ENCODE results near the gene EPB41L4A.

Gene EPB41L4A

DNA sequence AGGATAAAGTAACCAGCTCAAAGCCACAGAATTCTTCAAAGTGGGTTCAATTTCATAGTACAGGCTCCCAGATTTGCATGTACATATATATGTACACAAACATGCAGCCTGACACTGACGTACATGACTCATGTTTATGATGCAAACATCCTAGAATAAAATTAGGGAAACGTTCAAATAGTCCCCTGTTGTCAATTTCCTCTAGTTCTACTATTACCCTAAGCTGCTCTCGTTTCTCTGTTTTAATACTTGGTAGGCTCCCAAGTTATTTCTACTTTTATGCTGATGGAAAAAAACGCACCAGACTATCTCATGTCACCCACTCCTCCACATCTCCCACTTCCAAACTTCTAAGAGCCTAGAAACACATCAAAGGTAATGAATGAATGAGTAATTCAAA, 229.7 kb downstream of the EPB41L4A start:
- no peak for TF ChIP-seq CTCF (conservative IDR thresholded peaks at IDR 0.05; ENCODE audit: low read length)
- TF ChIP-seq EZH2phosphoT487 (IDR thresholded peaks at IDR 0.05; ENCODE audit: borderline replicate concordance) = no peak
- no peak overlapping the region for H3K4me3 ChIP-seq (ENCODE audit: low read length, poor library complexity, severe bottlenecking)
- no peaks in the 10 kb centered on the region for H3K27me3 ChIP-seq (ENCODE audit: insufficient read depth, low read length, poor library complexity, severe bottlenecking)

GRCh38 chr5:112186401-112186990, 232.6 kb downstream of the EPB41L4A start:
- Histone ChIP-seq H3K9ac (ENCODE audit: low read depth, low read length, poor library complexity, severe bottlenecking) (no peak overlapping the region), H3K9me3 (ENCODE audit: insufficient read depth, low read depth, low read length) (no peaks in the 10 kb centered on the region), H3K36me3 (ENCODE audit: insufficient read depth, low read length) (no peaks in the 10 kb centered on the region), H3F3A (ENCODE audit: low read depth) (no peaks in the 10 kb centered on the region), H3K4me3 (ENCODE audit: low read length, poor library complexity, severe bottlenecking) (no peak overlapping the region), H3K27me3 (ENCODE audit: insufficient read depth, low read length, poor library complexity, severe bottlenecking) (no peaks in the 10 kb centered on the region), H3K4me1 (ENCODE audit: insufficient read depth, low read length, poor library complexity, severe bottlenecking) (no peaks in the 10 kb centered on the region), H3K9me2 (replicated peaks; ENCODE audit: low read depth, low read length) (no peaks in the 10 kb centered on the region), H4K20me1 (ENCODE audit: insufficient read depth, low read length, poor library complexity, severe bottlenecking) (no peaks in the 10 kb centered on the region), H3K4me2 (ENCODE audit: low read depth, low read length, poor library complexity, severe bottlenecking) (no peak overlapping the region), H2AFZ (ENCODE audit: low read length) (0 out of 2 replicates have a peak overlapping the region, but pooled peaks have one; percentile 36), H3K79me2 (ENCODE audit: insufficient read depth, low read length) (no peaks in the 10 kb centered on the region)
- TF ChIP-seq CTCF (conservative IDR thresholded peaks at IDR 0.05; ENCODE audit: low read length) (peak; percentile 62), EZH2phosphoT487 (IDR thresholded peaks at IDR 0.05; ENCODE audit: borderline replicate concordance) (no peak)

More for the DNA sequence above, 229.7 kb downstream of the EPB41L4A start:
- H4K20me1 ChIP-seq (ENCODE audit: insufficient read depth, low read length, poor library complexity, severe bottlenecking) = no peaks in the 10 kb centered on the region
- H2AFZ ChIP-seq (ENCODE audit: low read length) = no peak overlapping the region
- no peaks in the 10 kb centered on the region for H3K9me3 ChIP-seq (ENCODE audit: insufficient read depth, low read depth, low read length)
- H3F3A ChIP-seq (ENCODE audit: low read depth) = no peaks in the 10 kb centered on the region
- no peak overlapping the region for H3K4me2 ChIP-seq (ENCODE audit: low read depth, low read length, poor library complexity, severe bottlenecking)
- no peaks in the 10 kb centered on the region for H3K79me2 ChIP-seq (ENCODE audit: insufficient read depth, low read length)
- no peaks in the 10 kb centered on the region for H3K4me1 ChIP-seq (ENCODE audit: insufficient read depth, low read length, poor library complexity, severe bottlenecking)
- no peaks in the 10 kb centered on the region for H3K36me3 ChIP-seq (ENCODE audit: insufficient read depth, low read length)
- H3K9me2 ChIP-seq (replicated peaks; ENCODE audit: low read depth, low read length) = no peaks in the 10 kb centered on the region
- H3K9ac ChIP-seq (ENCODE audit: low read depth, low read length, poor library complexity, severe bottlenecking) = no peak overlapping the region

DNA sequence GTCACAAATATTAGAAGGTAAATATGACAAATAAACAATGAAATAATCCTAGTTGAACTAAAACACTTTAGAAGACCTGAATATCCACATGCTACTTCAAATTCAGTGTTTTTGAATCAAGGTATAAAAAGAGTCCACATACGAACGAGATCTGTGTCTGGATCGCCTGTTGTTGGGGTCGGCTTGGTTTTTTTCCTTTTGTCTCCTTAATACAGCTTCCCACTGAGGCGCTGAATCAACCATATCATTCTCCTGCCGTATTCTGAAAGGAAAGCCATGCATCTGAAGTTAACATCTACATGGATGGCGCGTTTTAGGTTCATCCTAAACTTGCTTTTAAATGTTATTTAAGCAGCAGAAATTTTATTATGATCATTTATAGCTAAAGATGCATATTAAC, 235.2 kb downstream of the EPB41L4A start:
- H3K4me3 ChIP-seq (ENCODE audit: low read length, poor library complexity, severe bottlenecking) = no peak overlapping the region
- H3K9me2 ChIP-seq (replicated peaks; ENCODE audit: low read depth, low read length) = no peaks in the 10 kb centered on the region
- H3K27me3 ChIP-seq (ENCODE audit: insufficient read depth, low read length, poor library complexity, severe bottlenecking) = no peaks in the 10 kb centered on the region
- no peak overlapping the region for H3K9ac ChIP-seq (ENCODE audit: low read depth, low read length, poor library complexity, severe bottlenecking)
- H3K36me3 ChIP-seq (ENCODE audit: insufficient read depth, low read length) = no peaks in the 10 kb centered on the region
- H3K9me3 ChIP-seq (ENCODE audit: insufficient read depth, low read depth, low read length) = no peaks in the 10 kb centered on the region
- no peaks in the 10 kb centered on the region for H3K79me2 ChIP-seq (ENCODE audit: insufficient read depth, low read length)
- no peaks in the 10 kb centered on the region for H3F3A ChIP-seq (ENCODE audit: low read depth)
- no peak for TF ChIP-seq CTCF (conservative IDR thresholded peaks at IDR 0.05; ENCODE audit: low read length)
- TF ChIP-seq EZH2phosphoT487 (IDR thresholded peaks at IDR 0.05; ENCODE audit: borderline replicate concordance) = no peak
- H2AFZ ChIP-seq (ENCODE audit: low read length) = no peak overlapping the region
- no peaks in the 10 kb centered on the region for H3K4me1 ChIP-seq (ENCODE audit: insufficient read depth, low read length, poor library complexity, severe bottlenecking)
- no peaks in the 10 kb centered on the region for H4K20me1 ChIP-seq (ENCODE audit: insufficient read depth, low read length, poor library complexity, severe bottlenecking)
- no peak overlapping the region for H3K4me2 ChIP-seq (ENCODE audit: low read depth, low read length, poor library complexity, severe bottlenecking)
